HCT116 (cell line): ENCODE measurements around the gene OR6X1. TPM values are rescaled to one million over a fixed set of nuclear protein-coding genes. Genes with fewer than 3 reads are reported as not detected.
A peak's percentile ranks its signal among the peaks of the same experiment; 100 is the strongest.
"Not testable (repeated sequence)": the region's sequence is repeated elsewhere in the genome, so short reads cannot be mapped to it uniquely, and the experiment has no call there.

ENCODE experiments used
- ATAC-seq: fragments of 200-7000 bp; cut with Tn5 transposase; 2 replicates; pipeline ENCODE4 v1.9.1; 2020; ENCODE audit warnings: mild to moderate bottlenecking, moderate library complexity
- BruUV-seq: library from RNA; stranded (reverse); fragments of 400-500 nt; replicated peaks from 2 replicates; lab custom pipeline; 2021; lab: Mats Ljungman, UMichigan
- CTCF ChIA-PET: fragments of 300-600 bp; sonication (Branson Sonifier 250); formaldehyde crosslinking; loops from one replicate; lab custom pipeline; 2021; ENCODE audit warnings: antibody characterized with exemption; lab: Charles Lee
- POLR2A ChIA-PET: fragments of 300-600, 350-600 bp; sonication (Branson Sonifier 250); formaldehyde crosslinking; loops from one replicate; lab custom pipeline; 2021; ENCODE audit warnings: antibody characterized with exemption; lab: Charles Lee
- RAD21 ChIA-PET, 2 experiments: fragments of 300-600 bp; sonication (Branson Sonifier 250); formaldehyde crosslinking; loops; one replicate each; lab custom pipeline; 2023; ENCODE audit warnings: low total read pairs in 2 of 2; ENCODE audit not compliant: uncharacterized antibody in 2 of 2, unreplicated experiment in 2 of 2, low non-redundant PET in 1 of 2; lab: Charles Lee
- DNase-seq: peaks from one replicate; pipeline ENCODE4 v3.0.0-alpha.2; 2010; ENCODE audit warnings: low read depth, low spot score
- H2AFZ ChIP-seq: fragments of 200-600 bp; shearing (Covaris generic), sonication (generic); 2 replicates; pipeline ENCODE4 v1.6.1; 2017; ENCODE audit warnings: low read depth, mixed run types, mixed read lengths, antibody characterized with exemption, low read length; ENCODE audit not compliant: poor library complexity, severe bottlenecking
- H3K27ac ChIP-seq: 2 replicates; pipeline ENCODE4 v1.5.1; 2012; ENCODE audit warnings: low read depth, low read length
- H3K27me3 ChIP-seq: fragments of 200-600 bp; sonication (generic); 2 replicates; pipeline ENCODE4 v1.6.1; 2016; ENCODE audit warnings: mixed run types, low read length, mixed read lengths; ENCODE audit not compliant: insufficient read depth
- H3K36me3 ChIP-seq, 2 experiments: fragments of 200-500 bp in 1 of 2; fragments of 200-600 bp in 1 of 2; sonication (Bioruptor generic) in 1 of 2; sonication (generic) in 1 of 2; 2 replicates each; pipeline versions ENCODE4 v1.5.1 to v1.6.1; 2014 to 2016; ENCODE audit warnings: low read length in 2 of 2, inconsistent platforms in 1 of 2, mixed read lengths in 1 of 2, mixed run types in 1 of 2; ENCODE audit not compliant: insufficient read depth in 2 of 2, control insufficient read depth in 1 of 2
- H3K4me1 ChIP-seq, 2 experiments: fragments of 200-600 bp in 1 of 2; sonication (generic) in 1 of 2; 2 replicates each; pipeline versions ENCODE4 v1.5.1 to v1.6.1; 2012 to 2017; ENCODE audit warnings: low read length in 2 of 2, inconsistent platforms in 1 of 2, mild to moderate bottlenecking in 1 of 2, mixed read lengths in 1 of 2, mixed run types in 1 of 2, moderate library complexity in 1 of 2; ENCODE audit not compliant: insufficient read depth in 2 of 2, control insufficient read depth in 1 of 2
- H3K4me2 ChIP-seq: fragments of 200-600 bp; sonication (generic); 2 replicates; pipeline ENCODE4 v1.6.1; 2017; ENCODE audit warnings: mixed run types, low read length, mixed read lengths
- H3K4me3 ChIP-seq, 2 experiments: fragments of 200-600 bp in 1 of 2; sonication (generic) in 1 of 2; replicated peaks in 1 of 2; 2 replicates each; pipeline ENCODE4 v1.5.1; 2011 to 2016; ENCODE audit warnings: low read length in 2 of 2, control low read depth in 1 of 2, low read depth in 1 of 2, mild to moderate bottlenecking in 1 of 2, mixed read lengths in 1 of 2, mixed run types in 1 of 2
- H3K79me2 ChIP-seq: fragments of 200-600 bp; sonication (generic); 2 replicates; pipeline ENCODE4 v1.6.1; 2017; ENCODE audit warnings: mild to moderate bottlenecking, mixed run types, low read length, moderate library complexity, mixed read lengths; ENCODE audit not compliant: insufficient read depth
- H3K9ac ChIP-seq: fragments of 200-600 bp; sonication (generic); 2 replicates; pipeline ENCODE4 v1.6.1; 2016; ENCODE audit warnings: low read length, mixed read lengths
- H3K9me2 ChIP-seq: fragments of 200-600 bp; sonication (generic), shearing (Covaris generic); 2 replicates; pipeline ENCODE4 v1.6.1; 2017; ENCODE audit warnings: mixed run types, mild to moderate bottlenecking, moderate library complexity; ENCODE audit not compliant: insufficient read depth
- H3K9me3 ChIP-seq, 2 experiments: fragments of 200-500 bp in 1 of 2; fragments of 200-600 bp in 1 of 2; sonication (Bioruptor generic) in 1 of 2; sonication (generic) in 1 of 2; 2 replicates each; pipeline ENCODE4 v1.6.1; 2014 to 2017; ENCODE audit warnings: low read length in 2 of 2, mixed read lengths in 2 of 2, inconsistent platforms in 1 of 2, low read depth in 1 of 2, mild to moderate bottlenecking in 1 of 2, mixed run types in 1 of 2, moderate library complexity in 1 of 2; ENCODE audit not compliant: control insufficient read depth in 1 of 2, insufficient read depth in 1 of 2
- H4K20me1 ChIP-seq: fragments of 200-600 bp; sonication (generic), shearing (Covaris generic); 2 replicates; pipeline ENCODE4 v1.6.1; 2017; ENCODE audit warnings: mixed run types, mild to moderate bottlenecking, moderate library complexity; ENCODE audit not compliant: insufficient read depth
- CTCF ChIP-seq, 3 experiments: fragments of 200-600 bp in 1 of 3; sonication (generic) in 1 of 3; IDR thresholded peaks in 2 of 3; conservative IDR thresholded peaks in 1 of 3; 2 replicates each; pipeline ENCODE4 v1.5.1; 2012 to 2017; ENCODE audit warnings: low read depth in 2 of 3, low read length in 2 of 3, antibody characterized with exemption in 1 of 3, borderline replicate concordance in 1 of 3, control low read depth in 1 of 3, mild to moderate bottlenecking in 1 of 3, mixed read lengths in 1 of 3, mixed run types in 1 of 3, moderate library complexity in 1 of 3; ENCODE audit not compliant: insufficient read depth in 1 of 3
- EZH2 ChIP-seq: fragments of 200-600 bp; sonication (generic); IDR thresholded peaks from 2 replicates; pipeline ENCODE4 v1.6.1; 2017; ENCODE audit warnings: antibody characterized with exemption, mixed run types
- RAD21 ChIP-seq: IDR thresholded peaks from 2 replicates; pipeline ENCODE4 v1.6.1; 2012; ENCODE audit warnings: low read depth, mild to moderate bottlenecking
- intact Hi-C: fragments of 100-400 bp; cut with micrococcal nuclease; formaldehyde crosslinking; loops from 2 replicates; pipeline ENCODE4 v1.10.0; 2022
- total RNA-seq: library from RNA; stranded (reverse); gene quantifications from one replicate; pipeline ENCODE4 v1.2.1, GENCODE V29; 2021; ENCODE audit not compliant: unreplicated experiment

Gene OR6X1
- total RNA-seq, 1 experiment from 2014 or later, result not detected

- CTCF ChIA-PET, result interaction anchor here (1.9 kb wide), 1 partner anchor 68 kb away, joined by 11 read pairs; no protein-coding TSS in a partner anchor
- H3K79me2 ChIP-seq, H3K36me3 ChIP-seq, H3K4me2 ChIP-seq, RAD21 ChIA-PET, H3K9me2 ChIP-seq, BruUV-seq, H3K9ac ChIP-seq, H4K20me1 ChIP-seq, H2AFZ ChIP-seq, intact Hi-C loops, H3K4me3 ChIP-seq, H3K9me3 ChIP-seq, ATAC-seq, H3K4me1 ChIP-seq, H3K27ac ChIP-seq, POLR2A ChIA-PET, DNase-seq: not testable (repeated sequence)
- peaks cover 40% of the 10 kb centered on the region for H3K27me3 ChIP-seq
Measured at GRCh38 chr11:123712627-123713026, 41.7 kb downstream of the OR6X1 start.

- TF ChIP-seq CTCF (IDR thresholded peaks at IDR 0.05 in 2 of 3, conservative IDR thresholded peaks at IDR 0.05 in 1 of 3; ENCODE audit: borderline replicate concordance in 1 of 3, insufficient read depth in 1 of 3, low read depth in 2 of 3, low read length in 2 of 3) (peak; percentile 77 to 92 (median 79)), RAD21 (peak; percentile 90), EZH2 (no peak)
- intact Hi-C loops, result loop anchor here (1.0 to 10.0 kb wide), 3 partner anchors 66 to 193 kb away; no protein-coding TSS in a partner anchor
- H2AFZ ChIP-seq, result no peak overlapping the region
- H3K79me2 ChIP-seq, result no peaks in the 10 kb centered on the region
- H3K9me3 ChIP-seq, result no peaks in the 10 kb centered on the region
- H3K9ac ChIP-seq, result no peak overlapping the region
- no peaks in the 10 kb centered on the region for H4K20me1 ChIP-seq
- ChIA-PET POLR2A (interaction anchor here (2.2 kb wide), 1 partner anchor 67 kb away, joined by 9 read pairs; no protein-coding TSS in a partner anchor), CTCF (interaction anchor here (0.6 to 5.2 kb wide), 20 partner anchors 8 to 605 kb away, joined by 3 to 104 read pairs (median 6); partner anchors contain the start of gene SCN3B), RAD21 (interaction anchor here (0.5 to 1.6 kb wide), 4 partner anchors 67 to 127 kb away, joined by 3 to 7 read pairs (median 6); no protein-coding TSS in a partner anchor)
- H3K27ac ChIP-seq, result no peak overlapping the region
- peak; percentile 57 for DNase-seq
- no peak overlapping the region for H3K4me2 ChIP-seq
- BruUV-seq, result no TSS peak
- H3K36me3 ChIP-seq, result no peaks in the 10 kb centered on the region
- H3K4me3 ChIP-seq, result no peak overlapping the region
- peaks cover 6% of the 10 kb centered on the region; the same call in 1 of the 2 replicates for H3K27me3 ChIP-seq
- H3K4me1 ChIP-seq, result no peaks in the 10 kb centered on the region
- peak; percentile 84 for ATAC-seq
- H3K9me2 ChIP-seq, result no peaks in the 10 kb centered on the region
Measured at GRCh38 chr11:123707606-123708205, 46.6 kb downstream of the OR6X1 start.
